ENCODE data around the gene ESR2.
"Not testable (repeated sequence)": the region's sequence is repeated elsewhere in the genome, so short reads cannot be mapped to it uniquely, and the experiment has no call there.

Gene ESR2

GRCh38 chr14:64324895-64325294 is 30.7 kb upstream of the ESR2 start:
- no peak for TF ChIP-seq CTCF (IDR thresholded peaks at IDR 0.05; ENCODE audit: low read depth, low read length)
- no peak overlapping the region for H3K4me3 ChIP-seq (ENCODE audit: low read depth, low read length)

GRCh38 chr14:64324461-64324860 is 30.3 kb upstream of the ESR2 start:
- H3K4me3 ChIP-seq (ENCODE audit: low read depth, low read length) = no peak overlapping the region
- TF ChIP-seq CTCF (IDR thresholded peaks at IDR 0.05; ENCODE audit: low read depth, low read length) = no peak

GRCh38 chr14:64320362-64320761 is 26.2 kb upstream of the ESR2 start:
- H3K4me3 ChIP-seq (ENCODE audit: low read depth, low read length) = not testable (repeated sequence)

- not testable (repeated sequence) for H3K4me3 ChIP-seq (ENCODE audit: low read depth, low read length)
Measured at GRCh38 chr14:64318695-64319094, 24.5 kb upstream of the ESR2 start.

GRCh38 chr14:64303471-64303917 is 9.3 kb upstream of the ESR2 start:
- no peak overlapping the region for H3K4me3 ChIP-seq (ENCODE audit: low read depth, low read length)
- peak; percentile 26; the same call in 1 of the 2 replicates for TF ChIP-seq CTCF (IDR thresholded peaks at IDR 0.05; ENCODE audit: low read depth, low read length)

GRCh38 chr14:64298773-64299172 is 4.6 kb upstream of the ESR2 start:
- no peak; the same call in 1 of the 2 replicates for TF ChIP-seq CTCF (IDR thresholded peaks at IDR 0.05; ENCODE audit: low read depth, low read length)

GRCh38 chr14:64296561-64296960 is 2.4 kb upstream of the ESR2 start:
- TF ChIP-seq CTCF (IDR thresholded peaks at IDR 0.05; ENCODE audit: low read depth, low read length) = no peak
- no peak overlapping the region for H3K4me3 ChIP-seq (ENCODE audit: low read depth, low read length)

More at GRCh38 chr14:64298773-64299172, 4.6 kb upstream of the ESR2 start:
- H3K4me3 ChIP-seq (ENCODE audit: low read depth, low read length) = no peak overlapping the region

GRCh38 chr14:64294672-64295413 is 672 bp upstream of the ESR2 start:
- H3K4me3 ChIP-seq (ENCODE audit: low read depth, low read length) = peak overlapping the region; percentile 50
- TF ChIP-seq CTCF (IDR thresholded peaks at IDR 0.05; ENCODE audit: low read depth, low read length) = peak; percentile 81

Data from WI38 (cell line).